HCT116 (cell line): Measurements from ENCODE around the gene TRMT1. TPM values are rescaled to one million over a fixed set of nuclear protein-coding genes. Genes with fewer than 3 reads are reported as not detected.

Experiments used
- ATAC-seq: fragments of 200-7000 bp; cut with Tn5 transposase; 2 replicates; pipeline ENCODE4 v1.9.1; 2020; ENCODE audit warnings: mild to moderate bottlenecking, moderate library complexity
- BruUV-seq: library from RNA; stranded (reverse); fragments of 400-500 nt; replicated peaks from 2 replicates; lab custom pipeline; 2021; lab: Mats Ljungman, UMichigan
- CTCF ChIA-PET: fragments of 300-600 bp; sonication (Branson Sonifier 250); formaldehyde crosslinking; loops from one replicate; lab custom pipeline; 2021; ENCODE audit warnings: antibody characterized with exemption; lab: Charles Lee
- POLR2A ChIA-PET: fragments of 300-600, 350-600 bp; sonication (Branson Sonifier 250); formaldehyde crosslinking; loops from one replicate; lab custom pipeline; 2021; ENCODE audit warnings: antibody characterized with exemption; lab: Charles Lee
- RAD21 ChIA-PET, 2 experiments: fragments of 300-600 bp; sonication (Branson Sonifier 250); formaldehyde crosslinking; loops; one replicate each; lab custom pipeline; 2023; ENCODE audit warnings: low total read pairs in 2 of 2; ENCODE audit not compliant: uncharacterized antibody in 2 of 2, unreplicated experiment in 2 of 2, low non-redundant PET in 1 of 2; lab: Charles Lee
- DNase-seq: peaks from one replicate; pipeline ENCODE4 v3.0.0-alpha.2; 2010; ENCODE audit warnings: low read depth, low spot score
- H2AFZ ChIP-seq: fragments of 200-600 bp; shearing (Covaris generic), sonication (generic); 2 replicates; pipeline ENCODE4 v1.6.1; 2017; ENCODE audit warnings: low read depth, mixed run types, mixed read lengths, antibody characterized with exemption, low read length; ENCODE audit not compliant: poor library complexity, severe bottlenecking
- H3K27ac ChIP-seq: 2 replicates; pipeline ENCODE4 v1.5.1; 2012; ENCODE audit warnings: low read depth, low read length
- H3K27me3 ChIP-seq: fragments of 200-600 bp; sonication (generic); 2 replicates; pipeline ENCODE4 v1.6.1; 2016; ENCODE audit warnings: mixed run types, low read length, mixed read lengths; ENCODE audit not compliant: insufficient read depth
- H3K36me3 ChIP-seq, 2 experiments: fragments of 200-500 bp in 1 of 2; fragments of 200-600 bp in 1 of 2; sonication (Bioruptor generic) in 1 of 2; sonication (generic) in 1 of 2; 2 replicates each; pipeline versions ENCODE4 v1.5.1 to v1.6.1; 2014 to 2016; ENCODE audit warnings: low read length in 2 of 2, inconsistent platforms in 1 of 2, mixed read lengths in 1 of 2, mixed run types in 1 of 2; ENCODE audit not compliant: insufficient read depth in 2 of 2, control insufficient read depth in 1 of 2
- H3K4me1 ChIP-seq, 2 experiments: fragments of 200-600 bp in 1 of 2; sonication (generic) in 1 of 2; 2 replicates each; pipeline versions ENCODE4 v1.5.1 to v1.6.1; 2012 to 2017; ENCODE audit warnings: low read length in 2 of 2, inconsistent platforms in 1 of 2, mild to moderate bottlenecking in 1 of 2, mixed read lengths in 1 of 2, mixed run types in 1 of 2, moderate library complexity in 1 of 2; ENCODE audit not compliant: insufficient read depth in 2 of 2, control insufficient read depth in 1 of 2
- H3K4me2 ChIP-seq: fragments of 200-600 bp; sonication (generic); 2 replicates; pipeline ENCODE4 v1.6.1; 2017; ENCODE audit warnings: mixed run types, low read length, mixed read lengths
- H3K4me3 ChIP-seq, 2 experiments: fragments of 200-600 bp in 1 of 2; sonication (generic) in 1 of 2; replicated peaks in 1 of 2; 2 replicates each; pipeline ENCODE4 v1.5.1; 2011 to 2016; ENCODE audit warnings: low read length in 2 of 2, control low read depth in 1 of 2, low read depth in 1 of 2, mild to moderate bottlenecking in 1 of 2, mixed read lengths in 1 of 2, mixed run types in 1 of 2
- H3K79me2 ChIP-seq: fragments of 200-600 bp; sonication (generic); 2 replicates; pipeline ENCODE4 v1.6.1; 2017; ENCODE audit warnings: mild to moderate bottlenecking, mixed run types, low read length, moderate library complexity, mixed read lengths; ENCODE audit not compliant: insufficient read depth
- H3K9ac ChIP-seq: fragments of 200-600 bp; sonication (generic); 2 replicates; pipeline ENCODE4 v1.6.1; 2016; ENCODE audit warnings: low read length, mixed read lengths
- H3K9me2 ChIP-seq: fragments of 200-600 bp; sonication (generic), shearing (Covaris generic); 2 replicates; pipeline ENCODE4 v1.6.1; 2017; ENCODE audit warnings: mixed run types, mild to moderate bottlenecking, moderate library complexity; ENCODE audit not compliant: insufficient read depth
- H3K9me3 ChIP-seq, 2 experiments: fragments of 200-500 bp in 1 of 2; fragments of 200-600 bp in 1 of 2; sonication (Bioruptor generic) in 1 of 2; sonication (generic) in 1 of 2; 2 replicates each; pipeline ENCODE4 v1.6.1; 2014 to 2017; ENCODE audit warnings: low read length in 2 of 2, mixed read lengths in 2 of 2, inconsistent platforms in 1 of 2, low read depth in 1 of 2, mild to moderate bottlenecking in 1 of 2, mixed run types in 1 of 2, moderate library complexity in 1 of 2; ENCODE audit not compliant: control insufficient read depth in 1 of 2, insufficient read depth in 1 of 2
- H4K20me1 ChIP-seq: fragments of 200-600 bp; sonication (generic), shearing (Covaris generic); 2 replicates; pipeline ENCODE4 v1.6.1; 2017; ENCODE audit warnings: mixed run types, mild to moderate bottlenecking, moderate library complexity; ENCODE audit not compliant: insufficient read depth
- EGR1 ChIP-seq: IDR thresholded peaks from 2 replicates; pipeline ENCODE4 v1.6.1; 2012; ENCODE audit warnings: low read depth
- EZH2 ChIP-seq: fragments of 200-600 bp; sonication (generic); IDR thresholded peaks from 2 replicates; pipeline ENCODE4 v1.6.1; 2017; ENCODE audit warnings: antibody characterized with exemption, mixed run types
- EZH2phosphoT487 ChIP-seq: fragments of 200-600 bp; IDR thresholded peaks from 2 replicates; pipeline ENCODE4 v1.6.1; 2018; ENCODE audit warnings: antibody characterized with exemption, borderline replicate concordance
- POLR2A ChIP-seq: IDR thresholded peaks from 2 replicates; pipeline ENCODE4 v1.7.0; 2011; ENCODE audit warnings: borderline replicate concordance; ENCODE audit not compliant: insufficient read depth, insufficient read length; ENCODE audit errors: extremely low read depth
- POLR2AphosphoS5 ChIP-seq: IDR thresholded peaks from 2 replicates; pipeline ENCODE4 v1.6.1; 2011; ENCODE audit warnings: mild to moderate bottlenecking, low read depth, low read length, moderate library complexity
- TCF7L2 ChIP-seq: IDR thresholded peaks from 2 replicates; pipeline ENCODE4 v1.7.0; 2011; ENCODE audit warnings: borderline replicate concordance, inconsistent platforms; ENCODE audit not compliant: insufficient read depth, insufficient read length; ENCODE audit errors: extremely low read depth
- ZFX ChIP-seq: fragments of 450-650 bp; IDR thresholded peaks from 2 replicates; pipeline ENCODE4 v1.6.1; 2017
- intact Hi-C: fragments of 100-400 bp; cut with micrococcal nuclease; formaldehyde crosslinking; loops from 2 replicates; pipeline ENCODE4 v1.10.0; 2022
- total RNA-seq: library from RNA; stranded (reverse); gene quantifications from one replicate; pipeline ENCODE4 v1.2.1, GENCODE V29; 2021; ENCODE audit not compliant: unreplicated experiment

The TRMT1 gene
- total RNA-seq, 1 experiment from 2014 or later: 84.4 TPM

DNA sequence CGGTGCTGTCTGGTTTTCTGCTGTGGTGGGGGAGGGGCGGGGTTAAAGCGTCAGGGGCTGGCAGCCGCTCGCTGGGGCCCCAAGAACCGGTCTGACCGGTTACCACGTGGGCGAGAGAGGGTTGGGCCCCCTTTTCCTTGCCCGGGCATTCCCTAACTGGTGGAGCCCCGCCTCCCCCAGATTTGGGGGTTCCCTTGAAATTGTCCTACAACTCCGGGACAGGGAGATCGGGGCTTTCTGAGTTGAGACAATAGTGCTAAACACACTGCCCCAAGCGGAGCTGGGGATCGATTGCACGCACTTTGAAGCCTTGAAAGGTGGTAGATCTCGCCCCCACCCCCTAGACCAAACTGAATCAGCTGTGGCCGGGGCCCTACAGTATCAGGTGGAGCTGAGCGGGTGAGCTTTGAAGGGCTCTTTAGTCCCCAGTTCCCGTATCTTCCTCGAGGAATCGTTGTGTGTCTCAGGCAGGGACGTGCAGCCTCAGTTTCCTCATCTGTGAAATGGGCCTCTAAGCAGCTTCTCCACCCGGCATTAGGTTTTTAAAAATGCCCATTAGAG, 38.5 kb upstream of the TRMT1 start (continued):
- no peak for TF ChIP-seq EZH2
- no peak for TF ChIP-seq ZFX
- TF ChIP-seq EGR1: no peak
- peak; percentile 78 for TF ChIP-seq TCF7L2
- TF ChIP-seq, all 23 proteins: peak for 5

DNA sequence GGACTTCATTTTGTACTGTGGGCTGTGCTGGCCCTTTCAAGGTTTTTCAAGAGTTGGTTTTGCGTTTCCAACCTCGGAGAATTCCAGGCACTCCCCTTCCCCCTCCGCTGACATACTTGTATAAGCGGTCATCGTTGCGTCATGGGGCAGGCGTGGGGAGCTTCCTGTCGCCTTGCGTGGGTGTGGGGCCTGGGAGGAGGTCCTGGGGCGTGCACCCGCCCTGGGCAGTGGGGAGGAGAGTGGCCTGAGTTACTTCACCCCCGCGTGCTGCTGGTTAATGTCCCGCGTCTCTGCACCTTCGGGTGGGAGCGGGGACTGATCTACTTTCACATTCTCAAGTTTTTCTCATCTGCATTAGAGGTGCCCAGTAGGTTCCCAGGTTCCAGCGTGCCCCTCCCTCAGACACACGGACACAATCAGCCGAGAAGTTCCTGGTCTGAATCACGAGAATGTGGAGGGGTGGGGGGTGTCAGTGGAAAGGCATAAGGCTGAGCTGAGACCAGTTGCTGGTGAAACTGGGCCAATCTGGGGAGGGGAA, 37.8 kb upstream of the TRMT1 start:
- ChIA-PET CTCF (interaction anchor here (1.0 to 1.7 kb wide), 4 partner anchors 15 to 108 kb away, joined by 3 to 5 read pairs (median 4); no protein-coding TSS in a partner anchor), POLR2A (interaction anchor here (0.6 to 4.6 kb wide), 8 partner anchors 8 to 217 kb away, joined by 3 to 63 read pairs (median 4); no protein-coding TSS in a partner anchor), RAD21 (interaction anchor here in 1 of 2 experiments (1.1 kb wide), 1 partner anchor 108 kb away, joined by 3 read pairs; no protein-coding TSS in a partner anchor)
- Histone ChIP-seq H2AFZ (no peak overlapping the region), H4K20me1 (peaks cover 12% of the 10 kb centered on the region; the same call in 1 of the 2 replicates), H3K9me2 (no peaks in the 10 kb centered on the region), H3K4me1 (peaks cover 22 to 59% of the 10 kb centered on the region in 2 experiments), H3K4me3 (peak overlapping the region; percentile 81 to 94), H3K36me3 (peaks cover 0 to 12% of the 10 kb centered on the region in 2 experiments; a peak in 2 of 4 replicates), H3K27ac (peak overlapping the region; percentile 99), H3K79me2 (peaks cover 42% of the 10 kb centered on the region), H3K27me3 (no peaks in the 10 kb centered on the region), H3K9ac (peak overlapping the region; percentile 96), H3K9me3 (no peaks in the 10 kb centered on the region), H3K4me2 (peak overlapping the region; percentile 100)
- ATAC-seq (no peak), DNase-seq (no peak)
- BruUV-seq: TSS peak; percentile 82
- intact Hi-C loops: loop anchor here (2.0 to 5.0 kb wide), 3 partner anchors 36 to 693 kb away; no protein-coding TSS in a partner anchor
- TF ChIP-seq EZH2phosphoT487: no peak
- TF ChIP-seq POLR2A: peak; percentile 8
- peak; percentile 12 for TF ChIP-seq POLR2AphosphoS5
